Loucy (cell line): ENCODE results near the gene APOBEC3A.
"Not testable (repeated sequence)": the region's sequence is repeated elsewhere in the genome, so short reads cannot be mapped to it uniquely, and the experiment has no call there.

ENCODE experiments used
- EZH2phosphoT487 ChIP-seq: fragments of 200-600 bp; IDR thresholded peaks from 2 replicates; pipeline ENCODE4 v1.6.1; 2018; ENCODE audit warnings: antibody characterized with exemption, mild to moderate bottlenecking, moderate library complexity, borderline replicate concordance
- TF ChIP-seq, protein P1 (sequence below): fragments of 200-600 bp; sonication (generic); conservative IDR thresholded peaks from 2 replicates; pipeline ENCODE4 v1.5.1; 2014; ENCODE audit warnings: mild to moderate bottlenecking, antibody characterized with exemption, low read length

DNA sequence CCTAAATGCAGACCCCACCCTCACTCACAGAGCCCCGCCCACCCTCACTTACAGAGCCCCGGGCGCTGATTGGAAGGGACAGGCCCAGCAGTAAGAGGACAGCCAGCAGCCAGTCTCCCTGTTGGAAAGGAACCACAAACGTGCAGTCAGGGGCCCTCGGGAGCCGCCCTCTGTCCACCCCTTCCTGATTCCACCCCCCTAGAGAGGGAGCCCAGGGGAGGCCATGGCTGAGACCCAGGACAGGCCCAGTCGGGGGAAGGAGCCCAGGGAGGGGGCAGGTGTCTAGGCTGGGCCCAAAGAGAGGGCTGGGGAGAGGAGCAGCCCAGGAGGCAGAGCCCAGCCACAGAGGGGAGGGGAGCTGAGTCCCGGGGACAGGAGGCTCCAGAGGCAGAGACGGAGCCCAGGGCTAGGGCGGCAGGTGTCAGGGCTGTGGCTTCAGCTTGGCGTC, 5.9 kb downstream of the APOBEC3A start:
- TF ChIP-seq, protein P1, sequence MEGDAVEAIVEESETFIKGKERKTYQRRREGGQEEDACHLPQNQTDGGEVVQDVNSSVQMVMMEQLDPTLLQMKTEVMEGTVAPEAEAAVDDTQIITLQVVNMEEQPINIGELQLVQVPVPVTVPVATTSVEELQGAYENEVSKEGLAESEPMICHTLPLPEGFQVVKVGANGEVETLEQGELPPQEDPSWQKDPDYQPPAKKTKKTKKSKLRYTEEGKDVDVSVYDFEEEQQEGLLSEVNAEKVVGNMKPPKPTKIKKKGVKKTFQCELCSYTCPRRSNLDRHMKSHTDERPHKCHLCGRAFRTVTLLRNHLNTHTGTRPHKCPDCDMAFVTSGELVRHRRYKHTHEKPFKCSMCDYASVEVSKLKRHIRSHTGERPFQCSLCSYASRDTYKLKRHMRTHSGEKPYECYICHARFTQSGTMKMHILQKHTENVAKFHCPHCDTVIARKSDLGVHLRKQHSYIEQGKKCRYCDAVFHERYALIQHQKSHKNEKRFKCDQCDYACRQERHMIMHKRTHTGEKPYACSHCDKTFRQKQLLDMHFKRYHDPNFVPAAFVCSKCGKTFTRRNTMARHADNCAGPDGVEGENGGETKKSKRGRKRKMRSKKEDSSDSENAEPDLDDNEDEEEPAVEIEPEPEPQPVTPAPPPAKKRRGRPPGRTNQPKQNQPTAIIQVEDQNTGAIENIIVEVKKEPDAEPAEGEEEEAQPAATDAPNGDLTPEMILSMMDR: not testable (repeated sequence)
- not testable (repeated sequence) for TF ChIP-seq EZH2phosphoT487
